Stimulated activated effector memory CD8-positive, alpha-beta T cell treated with anti-CD3 and anti-CD28 coated beads, Interleukin-12 subunit alpha, Interleukin-12 subunit beta, amount 100 ng/mL, for 72 hours (primary cell): ENCODE results near the gene FSD1.
A peak's percentile ranks its signal among the peaks of the same experiment; 100 is the strongest.
"Not testable (repeated sequence)": the region's sequence is repeated elsewhere in the genome, so short reads cannot be mapped to it uniquely, and the experiment has no call there.

Source experiments
- ATAC-seq: fragments of 150-1000 bp; cut with Tn5 transposase; 2 replicates; pipeline ENCODE4 v1.10.0; 2021
- DNase-seq, 2 donors: peaks; one replicate each; pipeline ENCODE4 v3.0.0; 2021 to 2022; ENCODE audit warnings: low spot score in 2 of 2
- H3K27ac Mint-ChIP-seq: one replicate; pipeline ENCODE4 v1.8.0; 2022; ENCODE audit warnings: mild to moderate bottlenecking, mixed read lengths
- H3K36me3 Mint-ChIP-seq: one replicate; pipeline ENCODE4 v1.8.0; 2022; ENCODE audit warnings: mild to moderate bottlenecking, mixed read lengths
- H3K4me1 Mint-ChIP-seq: one replicate; pipeline ENCODE4 v1.8.0; 2022; ENCODE audit warnings: mixed read lengths
- H3K4me3 Mint-ChIP-seq: one replicate; pipeline ENCODE4 v1.8.0; 2022; ENCODE audit warnings: mild to moderate bottlenecking, mixed read lengths
- H3K9me3 Mint-ChIP-seq: one replicate; pipeline ENCODE4 v1.8.0; 2022; ENCODE audit warnings: mixed read lengths

The FSD1 gene

GRCh38 chr19:4342314-4342614 lies 37.9 kb downstream of the FSD1 start:
- peaks cover 19% of the 10 kb centered on the region for H3K36me3 Mint-ChIP-seq
- no peaks in the 10 kb centered on the region for H3K9me3 Mint-ChIP-seq
- no peak for DNase-seq
- ATAC-seq, result no peak
- peaks cover 47% of the 10 kb centered on the region for H3K4me1 Mint-ChIP-seq
- peak overlapping the region; percentile 89 for H3K4me3 Mint-ChIP-seq
- H3K27ac Mint-ChIP-seq, result peak overlapping the region; percentile 56

- DNase-seq, result peak; percentile 76 to 96
- Mint-ChIP-seq H3K27ac (peak overlapping the region; percentile 56), H3K9me3 (no peaks in the 10 kb centered on the region), H3K4me1 (peaks cover 44% of the 10 kb centered on the region), H3K4me3 (peak overlapping the region; percentile 89), H3K36me3 (peaks cover 24% of the 10 kb centered on the region)
- peak; percentile 92 for ATAC-seq
Measured at GRCh38 chr19:4342615-4343369, 38.4 kb downstream of the FSD1 start.

GRCh38 chr19:4343370-4344307 lies 39.2 kb downstream of the FSD1 start, which contains the start of gene MPND:
MPND (plus strand) TSS chr19:4343562; CDS start chr19:4343594, 32 bp downstream.
- DNase-seq (peak in 1 of 2 donors; percentile 93), ATAC-seq (peak; percentile 85)
- peak within 1 kb of the TSS; percentile 89 for H3K4me3 Mint-ChIP-seq
- no peaks in the 10 kb centered on the region for H3K9me3 Mint-ChIP-seq
- peak within 1 kb of the TSS; percentile 56 for H3K27ac Mint-ChIP-seq
- peaks cover 36% of the 10 kb centered on the region for H3K4me1 Mint-ChIP-seq
- H3K36me3 Mint-ChIP-seq, result peaks cover 33% of the 10 kb centered on the region

GRCh38 chr19:4345342-4346019 lies 41.1 kb downstream of the FSD1 start:
- Mint-ChIP-seq H3K27ac (no peak overlapping the region), H3K4me1 (peaks cover 26% of the 10 kb centered on the region), H3K36me3 (peaks cover 42% of the 10 kb centered on the region), H3K9me3 (no peaks in the 10 kb centered on the region), H3K4me3 (peak overlapping the region; percentile 19)
- ATAC-seq, result no peak
- DNase-seq, result no peak

- Mint-ChIP-seq H3K36me3 (peaks cover 42% of the 10 kb centered on the region), H3K4me3 (no peak overlapping the region), H3K9me3 (no peaks in the 10 kb centered on the region), H3K4me1 (peaks cover 26% of the 10 kb centered on the region), H3K27ac (no peak overlapping the region)
- DNase-seq (no peak), ATAC-seq (no peak)
Measured at GRCh38 chr19:4346020-4346383, 41.6 kb downstream of the FSD1 start.

- ATAC-seq (no peak), DNase-seq (no peak)
- peaks cover 18% of the 10 kb centered on the region for H3K4me1 Mint-ChIP-seq
- no peak overlapping the region for H3K27ac Mint-ChIP-seq
- H3K4me3 Mint-ChIP-seq, result no peak overlapping the region
- H3K36me3 Mint-ChIP-seq, result peaks cover 50% of the 10 kb centered on the region
- H3K9me3 Mint-ChIP-seq, result no peaks in the 10 kb centered on the region
Measured at GRCh38 chr19:4347521-4347920, 43.1 kb downstream of the FSD1 start.

GRCh38 chr19:4349225-4349624 lies 44.8 kb downstream of the FSD1 start:
- Mint-ChIP-seq H3K36me3 (peaks cover 54% of the 10 kb centered on the region), H3K4me1 (peaks cover 12% of the 10 kb centered on the region)
- ATAC-seq, H3K4me3 Mint-ChIP-seq, DNase-seq, H3K9me3 Mint-ChIP-seq, H3K27ac Mint-ChIP-seq: not testable (repeated sequence)

- Mint-ChIP-seq H3K4me1 (peaks cover 11% of the 10 kb centered on the region), H3K36me3 (peaks cover 60% of the 10 kb centered on the region), H3K27ac (peak overlapping the region; percentile 85)
Measured at GRCh38 chr19:4350111-4350510, 45.7 kb downstream of the FSD1 start.

GRCh38 chr19:4350726-4351125 lies 46.3 kb downstream of the FSD1 start:
- no peak for DNase-seq
- Mint-ChIP-seq H3K9me3 (no peaks in the 10 kb centered on the region), H3K4me3 (no peak overlapping the region), H3K4me1 (peaks cover 5% of the 10 kb centered on the region), H3K36me3 (peaks cover 65% of the 10 kb centered on the region), H3K27ac (peak overlapping the region; percentile 85)
- ATAC-seq, result no peak

More at GRCh38 chr19:4350111-4350510, 45.7 kb downstream of the FSD1 start:
- DNase-seq (no peak), ATAC-seq (no peak)
- Mint-ChIP-seq H3K9me3 (no peaks in the 10 kb centered on the region), H3K4me3 (no peak overlapping the region)

- DNase-seq (peak; percentile 36 to 76), ATAC-seq (peak; percentile 61)
- Mint-ChIP-seq H3K36me3 (peaks cover 71% of the 10 kb centered on the region), H3K4me3 (no peak overlapping the region), H3K27ac (peak overlapping the region; percentile 71), H3K9me3 (no peaks in the 10 kb centered on the region), H3K4me1 (no peaks in the 10 kb centered on the region)
Measured at GRCh38 chr19:4352701-4353121, 48.3 kb downstream of the FSD1 start.

GRCh38 chr19:4354282-4354681 lies 49.9 kb downstream of the FSD1 start:
- ATAC-seq, result no peak
- H3K4me1 Mint-ChIP-seq, result no peaks in the 10 kb centered on the region
- no peak for DNase-seq
- no peaks in the 10 kb centered on the region for H3K9me3 Mint-ChIP-seq
- H3K4me3 Mint-ChIP-seq, result no peak overlapping the region
- H3K27ac Mint-ChIP-seq, result no peak overlapping the region
- H3K36me3 Mint-ChIP-seq, result peaks cover 75% of the 10 kb centered on the region

GRCh38 chr19:4354897-4355296 lies 50.5 kb downstream of the FSD1 start:
- H3K36me3 Mint-ChIP-seq, result peaks cover 77% of the 10 kb centered on the region
- H3K27ac Mint-ChIP-seq, result no peak overlapping the region
- H3K4me1 Mint-ChIP-seq, result no peaks in the 10 kb centered on the region
- DNase-seq, result no peak
- H3K4me3 Mint-ChIP-seq, result no peak overlapping the region
- no peaks in the 10 kb centered on the region for H3K9me3 Mint-ChIP-seq
- no peak for ATAC-seq

GRCh38 chr19:4357095-4357797 lies 52.8 kb downstream of the FSD1 start:
- ATAC-seq, result no peak

GRCh38 chr19:4357921-4358326 lies 53.5 kb downstream of the FSD1 start:
- no peaks in the 10 kb centered on the region for H3K9me3 Mint-ChIP-seq
- peak overlapping the region; percentile 37 for H3K27ac Mint-ChIP-seq
- DNase-seq, result no peak

More at GRCh38 chr19:4357095-4357797, 52.8 kb downstream of the FSD1 start:
- Mint-ChIP-seq H3K36me3 (peaks cover 88% of the 10 kb centered on the region), H3K27ac (peak overlapping the region; percentile 37), H3K9me3 (no peaks in the 10 kb centered on the region), H3K4me3 (no peak overlapping the region), H3K4me1 (peaks cover 4% of the 10 kb centered on the region)
- no peak for DNase-seq

More at GRCh38 chr19:4357921-4358326, 53.5 kb downstream of the FSD1 start:
- Mint-ChIP-seq H3K4me3 (no peak overlapping the region), H3K36me3 (peaks cover 88% of the 10 kb centered on the region), H3K4me1 (peaks cover 5% of the 10 kb centered on the region)
- ATAC-seq, result no peak
